OCI-M2 (cell line): Measurements from ENCODE around the gene HIGD2B.
"Not testable (repeated sequence)": the region's sequence is repeated elsewhere in the genome, so short reads cannot be mapped to it uniquely, and the experiment has no call there.

Experiments used
- DNase-seq: peaks from one replicate; lab custom pipeline; 2025; ENCODE audit not compliant: unreplicated experiment; lab: John Stamatoyannopoulos, UW

The HIGD2B gene

GRCh38 chr15:72680931-72681330 lies 5.1 kb downstream of the HIGD2B start:
- no peak for DNase-seq

- no peak for DNase-seq
These were observed 9.1 kb downstream of the HIGD2B start for GRCh38 chr15:72676838-72677237.

GRCh38 chr15:72671525-72671924 lies 14.5 kb downstream of the HIGD2B start:
- no peak for DNase-seq

- not testable (repeated sequence) for DNase-seq
These were observed 15.2 kb downstream of the HIGD2B start for GRCh38 chr15:72670656-72671352.

GRCh38 chr15:72669803-72670202 lies 16.2 kb downstream of the HIGD2B start:
- not testable (repeated sequence) for DNase-seq

- DNase-seq: not testable (repeated sequence)
These were observed 20.3 kb downstream of the HIGD2B start for GRCh38 chr15:72665706-72666105.

GRCh38 chr15:72663931-72664330 lies 22.1 kb downstream of the HIGD2B start:
- not testable (repeated sequence) for DNase-seq

- not testable (repeated sequence) for DNase-seq
These were observed 24.9 kb downstream of the HIGD2B start for GRCh38 chr15:72661081-72661480.

GRCh38 chr15:72656014-72656413 lies 30.0 kb downstream of the HIGD2B start:
- DNase-seq: not testable (repeated sequence)

GRCh38 chr15:72654397-72654796 lies 31.6 kb downstream of the HIGD2B start, which contains the start of gene GOLGA6B:
Gene GOLGA6B, plus strand, starts transcription at chr15:72654697. Its CDS starts 41 bp downstream, at chr15:72654738.
- not testable (repeated sequence) for DNase-seq

- not testable (repeated sequence) for DNase-seq
These were observed 37.2 kb downstream of the HIGD2B start for GRCh38 chr15:72648631-72649253.

- DNase-seq: not testable (repeated sequence)
These were observed 43.7 kb downstream of the HIGD2B start for GRCh38 chr15:72642271-72642670.

GRCh38 chr15:72639759-72640483 lies 46.1 kb downstream of the HIGD2B start:
- DNase-seq: not testable (repeated sequence)

GRCh38 chr15:72636519-72637282 lies 49.3 kb downstream of the HIGD2B start:
- not testable (repeated sequence) for DNase-seq

- not testable (repeated sequence) for DNase-seq
These were observed 56.9 kb downstream of the HIGD2B start for GRCh38 chr15:72629068-72629570.

GRCh38 chr15:72628249-72629067 lies 57.5 kb downstream of the HIGD2B start:
- not testable (repeated sequence) for DNase-seq

- not testable (repeated sequence) for DNase-seq
These were observed 59.8 kb downstream of the HIGD2B start for GRCh38 chr15:72626153-72626552.
